SK-N-SH treated with all-trans-retinoic acid at 6 μM for 48 hours (cell line): ENCODE results near the gene ZNF232.
A peak's percentile ranks its signal among the peaks of the same experiment; 100 is the strongest.
"Not testable (repeated sequence)": the region's sequence is repeated elsewhere in the genome, so short reads cannot be mapped to it uniquely, and the experiment has no call there.

Source experiments
- ATAC-seq: fragments of 200-7000 bp; cut with Tn5 transposase; 3 replicates; pipeline ENCODE4 v1.9.1; 2020; ENCODE audit warnings: mild to moderate bottlenecking, moderate library complexity
- CSDC2 ChIP-seq: fragments of 250-450 bp; sonication (Bioruptor Pico); IDR thresholded peaks from 2 replicates; pipeline ENCODE4 v1.5.0; 2020; ENCODE audit warnings: mild to moderate bottlenecking, moderate library complexity
- ESRRG ChIP-seq: fragments of 250-450 bp; sonication (Bioruptor Pico); IDR thresholded peaks from 2 replicates; pipeline ENCODE4 v1.6.1; 2021; ENCODE audit warnings: mild to moderate bottlenecking
- GLIS3 ChIP-seq: fragments of 250-450 bp; sonication (Bioruptor Pico); IDR thresholded peaks from 2 replicates; pipeline ENCODE4 v1.5.0; 2020; ENCODE audit warnings: mild to moderate bottlenecking, moderate library complexity
- ISL1 ChIP-seq: fragments of 250-450 bp; sonication (Bioruptor Pico); IDR thresholded peaks from 2 replicates; pipeline ENCODE4 v2.1.2; 2022; ENCODE audit warnings: mild to moderate bottlenecking, moderate library complexity
- RARB ChIP-seq: fragments of 250-450 bp; sonication (Bioruptor Pico); IDR thresholded peaks from 2 replicates; pipeline ENCODE4 v1.8.0; 2021; ENCODE audit warnings: mild to moderate bottlenecking, moderate library complexity
- TCF4 ChIP-seq: fragments of 250-450 bp; sonication (Bioruptor Pico); IDR thresholded peaks from 2 replicates; pipeline ENCODE4 v1.8.0; 2021; ENCODE audit warnings: mild to moderate bottlenecking, moderate library complexity, borderline replicate concordance
- TOX ChIP-seq: fragments of 250-450 bp; sonication (Bioruptor Pico); IDR thresholded peaks from 2 replicates; pipeline ENCODE4 v1.8.0; 2021; ENCODE audit warnings: mild to moderate bottlenecking, moderate library complexity, borderline replicate concordance
- ZC3H10 ChIP-seq: fragments of 250-450 bp; sonication (Bioruptor Pico); IDR thresholded peaks from 2 replicates; pipeline ENCODE4 v1.5.1; 2021; ENCODE audit warnings: mild to moderate bottlenecking, moderate library complexity
- ZFP3 ChIP-seq: fragments of 250-450 bp; sonication (Bioruptor Pico); IDR thresholded peaks from 2 replicates; pipeline ENCODE4 v1.5.0; 2020; ENCODE audit warnings: mild to moderate bottlenecking, moderate library complexity
- ZFP30 ChIP-seq: fragments of 450-650 bp; formaldehyde crosslinking; IDR thresholded peaks from 2 replicates; pipeline ENCODE4 v1.5.0; 2022; ENCODE audit warnings: mild to moderate bottlenecking, moderate library complexity
- ZNF565 ChIP-seq: fragments of 450-650 bp; formaldehyde crosslinking; conservative IDR thresholded peaks from 2 replicates; pipeline ENCODE4 v1.5.0; 2020; ENCODE audit warnings: low read depth, mild to moderate bottlenecking, moderate library complexity
- ZNF8 ChIP-seq: fragments of 450-650 bp; formaldehyde crosslinking; IDR thresholded peaks from 2 replicates; pipeline ENCODE4 v1.5.0; 2020; ENCODE audit warnings: mild to moderate bottlenecking, moderate library complexity
- TF ChIP-seq, protein P1 (sequence below): fragments of 250-450 bp; sonication (Bioruptor Pico); IDR thresholded peaks from 2 replicates; pipeline ENCODE4 v1.5.0; 2020; ENCODE audit warnings: mild to moderate bottlenecking, moderate library complexity
- TF ChIP-seq, protein P2 (sequence below): fragments of 250-450 bp; sonication (Bioruptor Pico); IDR thresholded peaks from 2 replicates; pipeline ENCODE4 v1.5.1; 2020; ENCODE audit warnings: low read depth, mild to moderate bottlenecking, moderate library complexity
- TF ChIP-seq, protein P3 (sequence below): fragments of 250-450 bp; sonication (Bioruptor Pico); IDR thresholded peaks from 2 replicates; pipeline ENCODE4 v1.5.1; 2021; ENCODE audit warnings: mild to moderate bottlenecking, moderate library complexity

Gene ZNF232

DNA sequence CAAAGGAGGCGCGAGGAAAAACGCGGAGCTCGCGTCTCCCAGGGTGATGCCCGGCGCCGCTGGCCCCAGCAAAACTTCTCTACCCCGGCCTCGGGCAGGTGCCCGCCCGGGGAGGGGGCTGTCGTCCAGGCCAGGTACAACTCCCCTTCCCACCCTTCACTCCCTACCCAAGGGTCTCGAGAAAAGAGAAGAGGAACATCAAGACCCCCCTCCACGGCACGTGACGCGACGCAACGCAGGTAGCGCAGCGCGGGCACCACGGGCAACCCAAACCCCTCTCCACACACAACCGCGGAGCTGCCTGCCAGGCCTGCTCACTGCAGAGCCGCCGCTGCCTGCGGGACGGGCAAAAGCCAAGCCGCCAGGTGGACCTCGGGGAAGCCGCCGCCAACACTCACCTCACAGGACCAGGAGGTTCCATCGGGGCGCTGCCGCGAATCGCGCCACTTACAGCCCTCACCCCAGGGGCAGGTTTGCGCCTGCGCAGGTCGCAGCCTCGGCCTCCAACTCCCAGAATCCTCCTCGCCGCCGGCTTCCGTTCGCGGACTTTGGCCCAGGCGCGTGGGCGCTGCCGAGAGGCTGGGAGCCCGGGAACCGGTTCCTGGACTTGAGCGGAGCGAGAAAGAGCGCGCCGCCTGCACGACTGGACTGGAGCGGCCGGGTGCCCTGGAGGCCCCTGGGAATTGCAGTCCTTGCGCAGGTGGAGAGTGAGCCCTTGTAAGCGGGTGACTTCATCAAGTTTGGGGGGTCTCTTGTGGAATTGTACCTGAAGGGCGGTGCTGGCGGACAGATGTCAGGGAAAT lies at the start of gene ZNF232:
Gene ZNF232 (minus strand): TSS at position 477 of the 803 bp plus-strand sequence. CDS start 56 bp downstream, at position 421.
- ATAC-seq: peak; percentile 98

DNA sequence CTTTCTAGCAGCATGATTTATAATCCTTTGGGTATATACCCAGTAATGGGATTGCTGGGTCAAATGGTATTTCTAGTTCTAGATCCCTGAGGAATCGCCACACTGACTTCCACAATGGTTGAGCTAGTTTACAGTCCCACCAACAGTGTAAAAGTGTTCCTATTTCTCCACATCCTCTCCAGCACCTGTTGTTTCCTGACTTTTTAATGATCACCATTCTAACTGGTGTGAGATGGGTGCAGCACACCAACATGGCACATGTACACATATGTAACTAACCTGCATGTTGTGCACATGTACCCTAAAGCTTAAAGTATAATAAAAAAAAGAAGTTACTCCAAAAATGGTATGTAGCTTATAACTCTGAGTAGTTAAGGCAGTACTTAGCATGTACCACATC lies 49.0 kb upstream of the ZNF232 start:
- not testable (repeated sequence) for ATAC-seq

More for the DNA sequence above, at the start of gene ZNF232:
- TF ChIP-seq ZFP30 (CRISPR knock-in tag) (no peak), RARB (CRISPR knock-in tag) (no peak), CSDC2 (CRISPR knock-in tag) (0 out of 2 replicates have a peak, but pooled peaks have one; percentile 70)
- TF ChIP-seq, protein P1, sequence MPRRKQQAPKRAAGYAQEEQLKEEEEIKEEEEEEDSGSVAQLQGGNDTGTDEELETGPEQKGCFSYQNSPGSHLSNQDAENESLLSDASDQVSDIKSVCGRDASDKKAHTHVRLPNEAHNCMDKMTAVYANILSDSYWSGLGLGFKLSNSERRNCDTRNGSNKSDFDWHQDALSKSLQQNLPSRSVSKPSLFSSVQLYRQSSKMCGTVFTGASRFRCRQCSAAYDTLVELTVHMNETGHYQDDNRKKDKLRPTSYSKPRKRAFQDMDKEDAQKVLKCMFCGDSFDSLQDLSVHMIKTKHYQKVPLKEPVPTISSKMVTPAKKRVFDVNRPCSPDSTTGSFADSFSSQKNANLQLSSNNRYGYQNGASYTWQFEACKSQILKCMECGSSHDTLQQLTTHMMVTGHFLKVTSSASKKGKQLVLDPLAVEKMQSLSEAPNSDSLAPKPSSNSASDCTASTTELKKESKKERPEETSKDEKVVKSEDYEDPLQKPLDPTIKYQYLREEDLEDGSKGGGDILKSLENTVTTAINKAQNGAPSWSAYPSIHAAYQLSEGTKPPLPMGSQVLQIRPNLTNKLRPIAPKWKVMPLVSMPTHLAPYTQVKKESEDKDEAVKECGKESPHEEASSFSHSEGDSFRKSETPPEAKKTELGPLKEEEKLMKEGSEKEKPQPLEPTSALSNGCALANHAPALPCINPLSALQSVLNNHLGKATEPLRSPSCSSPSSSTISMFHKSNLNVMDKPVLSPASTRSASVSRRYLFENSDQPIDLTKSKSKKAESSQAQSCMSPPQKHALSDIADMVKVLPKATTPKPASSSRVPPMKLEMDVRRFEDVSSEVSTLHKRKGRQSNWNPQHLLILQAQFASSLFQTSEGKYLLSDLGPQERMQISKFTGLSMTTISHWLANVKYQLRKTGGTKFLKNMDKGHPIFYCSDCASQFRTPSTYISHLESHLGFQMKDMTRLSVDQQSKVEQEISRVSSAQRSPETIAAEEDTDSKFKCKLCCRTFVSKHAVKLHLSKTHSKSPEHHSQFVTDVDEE (CRISPR knock-in tag): 0 out of 2 replicates have a peak, but pooled peaks have one; percentile 20

DNA sequence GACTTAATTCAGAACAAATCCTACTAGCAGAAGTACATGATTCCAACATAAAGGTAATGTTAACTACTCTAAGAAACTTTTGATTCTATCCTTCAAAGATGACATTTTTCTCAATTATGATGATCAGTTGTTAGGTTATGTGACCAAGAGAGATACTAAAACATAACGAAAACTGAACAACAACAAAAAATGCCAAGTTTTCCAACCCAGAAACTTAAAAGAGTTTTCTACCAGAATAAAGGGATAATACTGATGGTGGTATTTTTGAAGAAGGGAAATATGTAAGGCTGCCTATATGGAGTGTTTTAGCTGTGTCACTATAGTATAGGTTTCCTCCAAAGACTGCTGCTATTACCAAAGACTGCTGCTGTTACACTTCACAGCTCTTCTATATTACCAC lies 34.4 kb upstream of the ZNF232 start:
- ATAC-seq: not testable (repeated sequence)

DNA sequence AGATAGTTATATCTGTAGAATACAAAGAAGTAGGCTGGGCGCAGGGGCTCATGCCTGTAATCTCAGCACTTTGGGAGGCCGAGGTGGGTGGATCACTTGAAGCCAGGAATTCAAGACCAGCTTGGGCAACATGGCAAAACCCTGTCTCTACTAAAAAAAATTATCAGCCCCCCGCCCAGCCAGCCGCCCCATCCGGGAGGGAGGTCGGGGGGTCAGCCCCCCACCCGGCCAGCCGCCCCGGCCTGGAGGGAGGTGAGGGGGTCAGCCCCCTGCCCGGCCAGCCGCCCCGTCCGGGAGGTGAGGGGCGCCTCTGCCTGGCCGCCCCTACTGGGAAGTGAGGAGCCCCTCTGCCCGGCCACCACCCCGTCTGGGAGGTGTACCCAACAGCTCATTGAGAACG lies 31.2 kb upstream of the ZNF232 start:
- ATAC-seq: not testable (repeated sequence)

DNA sequence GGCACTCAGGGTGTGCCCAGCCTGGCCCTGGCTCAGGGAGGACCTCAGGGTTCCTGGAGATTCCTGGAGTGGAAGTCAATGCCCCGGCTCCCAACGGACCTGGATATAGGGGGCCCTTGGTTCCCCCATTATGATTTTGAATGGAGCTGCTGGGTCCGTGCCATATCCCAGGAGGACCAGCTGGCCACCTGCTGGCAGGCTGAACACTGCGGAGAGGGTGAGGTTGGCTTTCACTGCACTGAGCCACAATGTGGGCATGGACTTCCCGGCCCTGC lies 27.7 kb upstream of the ZNF232 start:
- ATAC-seq: no peak
- TF ChIP-seq, protein P1 (CRISPR knock-in tag): no peak
- TF ChIP-seq ZFP30 (CRISPR knock-in tag): no peak
- no peak for TF ChIP-seq ESRRG
- no peak for TF ChIP-seq ZNF565 (CRISPR knock-in tag)
- no peak for TF ChIP-seq TCF4 (CRISPR knock-in tag)
- TF ChIP-seq GLIS3 (CRISPR knock-in tag): no peak
- TF ChIP-seq RARB (CRISPR knock-in tag): no peak
- TF ChIP-seq ZFP3 (CRISPR knock-in tag): no peak
- TF ChIP-seq, protein P2, sequence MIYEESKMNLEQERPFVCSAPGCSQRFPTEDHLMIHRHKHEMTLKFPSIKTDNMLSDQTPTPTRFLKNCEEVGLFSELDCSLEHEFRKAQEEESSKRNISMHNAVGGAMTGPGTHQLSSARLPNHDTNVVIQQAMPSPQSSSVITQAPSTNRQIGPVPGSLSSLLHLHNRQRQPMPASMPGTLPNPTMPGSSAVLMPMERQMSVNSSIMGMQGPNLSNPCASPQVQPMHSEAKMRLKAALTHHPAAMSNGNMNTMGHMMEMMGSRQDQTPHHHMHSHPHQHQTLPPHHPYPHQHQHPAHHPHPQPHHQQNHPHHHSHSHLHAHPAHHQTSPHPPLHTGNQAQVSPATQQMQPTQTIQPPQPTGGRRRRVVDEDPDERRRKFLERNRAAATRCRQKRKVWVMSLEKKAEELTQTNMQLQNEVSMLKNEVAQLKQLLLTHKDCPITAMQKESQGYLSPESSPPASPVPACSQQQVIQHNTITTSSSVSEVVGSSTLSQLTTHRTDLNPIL (CRISPR knock-in tag): no peak
- TF ChIP-seq, protein P3, sequence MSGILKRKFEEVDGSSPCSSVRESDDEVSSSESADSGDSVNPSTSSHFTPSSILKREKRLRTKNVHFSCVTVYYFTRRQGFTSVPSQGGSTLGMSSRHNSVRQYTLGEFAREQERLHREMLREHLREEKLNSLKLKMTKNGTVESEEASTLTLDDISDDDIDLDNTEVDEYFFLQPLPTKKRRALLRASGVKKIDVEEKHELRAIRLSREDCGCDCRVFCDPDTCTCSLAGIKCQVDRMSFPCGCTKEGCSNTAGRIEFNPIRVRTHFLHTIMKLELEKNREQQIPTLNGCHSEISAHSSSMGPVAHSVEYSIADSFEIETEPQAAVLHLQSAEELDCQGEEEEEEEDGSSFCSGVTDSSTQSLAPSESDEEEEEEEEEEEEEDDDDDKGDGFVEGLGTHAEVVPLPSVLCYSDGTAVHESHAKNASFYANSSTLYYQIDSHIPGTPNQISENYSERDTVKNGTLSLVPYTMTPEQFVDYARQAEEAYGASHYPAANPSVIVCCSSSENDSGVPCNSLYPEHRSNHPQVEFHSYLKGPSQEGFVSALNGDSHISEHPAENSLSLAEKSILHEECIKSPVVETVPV: no peak
- TF ChIP-seq ZNF8: no peak
- TF ChIP-seq TOX (CRISPR knock-in tag): no peak
- no peak for TF ChIP-seq ZC3H10 (CRISPR knock-in tag)
- no peak for TF ChIP-seq ISL1 (CRISPR knock-in tag)
